GM06990 (cell line): Measurements from ENCODE around the gene SHISA4.
"Not testable (repeated sequence)": the region's sequence is repeated elsewhere in the genome, so short reads cannot be mapped to it uniquely, and the experiment has no call there.

Experiments used
- DNase-seq: peaks from one replicate; pipeline ENCODE4 v3.0.0-alpha.2; 2011; ENCODE audit not compliant: insufficient read length; ENCODE audit errors: extremely low read depth
- H3K27me3 ChIP-seq: replicated peaks from 2 replicates; pipeline ENCODE4 v1.6.0; 2011; ENCODE audit warnings: low read length; ENCODE audit not compliant: control insufficient read depth, insufficient read depth
- H3K36me3 ChIP-seq: 2 replicates; pipeline ENCODE4 v1.5.1; 2011; ENCODE audit warnings: low read length; ENCODE audit not compliant: control insufficient read depth, insufficient read depth
- H3K4me3 ChIP-seq: replicated peaks from 2 replicates; pipeline ENCODE4 v1.5.1; 2011; ENCODE audit warnings: low read depth, mild to moderate bottlenecking, control low read depth, low read length
- TF ChIP-seq, protein P1 (sequence below): IDR thresholded peaks from 2 replicates; pipeline ENCODE4 v1.5.1; 2011; ENCODE audit warnings: low read length, control low read depth, mild to moderate bottlenecking, inconsistent platforms; ENCODE audit not compliant: insufficient read depth, poor library complexity, severe bottlenecking

SHISA4 gene

DNA sequence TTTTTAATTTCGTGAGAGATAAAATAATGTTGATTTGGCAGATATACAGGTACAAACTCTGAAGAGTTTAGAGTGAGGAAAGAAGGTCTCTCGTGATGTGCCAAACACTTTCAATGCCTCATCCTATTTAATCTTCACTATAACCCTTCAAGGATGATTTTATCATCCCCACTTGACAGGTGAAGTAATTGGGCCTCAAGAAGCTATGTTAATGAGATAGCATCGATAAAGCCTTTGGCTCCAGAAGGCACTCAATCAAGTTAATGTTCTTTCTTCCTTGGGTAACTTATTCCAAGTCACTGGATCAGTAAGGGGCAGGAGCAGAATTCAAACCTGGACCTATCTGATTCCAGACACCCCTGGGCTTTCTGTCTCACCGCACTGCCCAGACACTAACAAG lies 50.5 kb downstream of the SHISA4 start:
- no peaks in the 10 kb centered on the region for H3K36me3 ChIP-seq
- no peak for DNase-seq
- TF ChIP-seq, protein P1, sequence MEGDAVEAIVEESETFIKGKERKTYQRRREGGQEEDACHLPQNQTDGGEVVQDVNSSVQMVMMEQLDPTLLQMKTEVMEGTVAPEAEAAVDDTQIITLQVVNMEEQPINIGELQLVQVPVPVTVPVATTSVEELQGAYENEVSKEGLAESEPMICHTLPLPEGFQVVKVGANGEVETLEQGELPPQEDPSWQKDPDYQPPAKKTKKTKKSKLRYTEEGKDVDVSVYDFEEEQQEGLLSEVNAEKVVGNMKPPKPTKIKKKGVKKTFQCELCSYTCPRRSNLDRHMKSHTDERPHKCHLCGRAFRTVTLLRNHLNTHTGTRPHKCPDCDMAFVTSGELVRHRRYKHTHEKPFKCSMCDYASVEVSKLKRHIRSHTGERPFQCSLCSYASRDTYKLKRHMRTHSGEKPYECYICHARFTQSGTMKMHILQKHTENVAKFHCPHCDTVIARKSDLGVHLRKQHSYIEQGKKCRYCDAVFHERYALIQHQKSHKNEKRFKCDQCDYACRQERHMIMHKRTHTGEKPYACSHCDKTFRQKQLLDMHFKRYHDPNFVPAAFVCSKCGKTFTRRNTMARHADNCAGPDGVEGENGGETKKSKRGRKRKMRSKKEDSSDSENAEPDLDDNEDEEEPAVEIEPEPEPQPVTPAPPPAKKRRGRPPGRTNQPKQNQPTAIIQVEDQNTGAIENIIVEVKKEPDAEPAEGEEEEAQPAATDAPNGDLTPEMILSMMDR, result no peak
- H3K27me3 ChIP-seq, result no peaks in the 10 kb centered on the region; the same call in none of the 2 replicates
- no peak overlapping the region for H3K4me3 ChIP-seq

DNA sequence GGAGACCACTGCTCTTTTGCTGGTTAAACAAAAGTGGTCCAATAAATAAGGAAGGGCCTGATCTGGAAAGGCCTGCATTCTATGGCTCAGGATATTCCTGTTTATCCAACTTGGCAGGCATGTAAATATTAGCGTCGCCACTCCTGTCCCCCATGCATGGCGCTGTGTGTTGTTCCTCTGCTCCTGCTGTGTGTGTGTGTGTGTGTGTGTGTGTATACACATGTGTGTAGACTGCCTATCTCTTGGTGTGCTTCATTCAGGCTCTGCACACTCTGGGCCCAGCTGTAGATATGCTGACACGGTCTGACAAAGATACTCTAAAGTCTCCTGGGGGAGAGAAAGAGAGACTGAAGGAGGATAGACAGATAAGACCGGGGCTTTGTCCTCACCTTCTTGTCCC lies 50.9 kb downstream of the SHISA4 start:
- DNase-seq, result no peak
- TF ChIP-seq, protein P1, result no peak
- Histone ChIP-seq H3K27me3 (no peaks in the 10 kb centered on the region; the same call in 1 of the 2 replicates), H3K36me3 (no peaks in the 10 kb centered on the region), H3K4me3 (no peak overlapping the region)

DNA sequence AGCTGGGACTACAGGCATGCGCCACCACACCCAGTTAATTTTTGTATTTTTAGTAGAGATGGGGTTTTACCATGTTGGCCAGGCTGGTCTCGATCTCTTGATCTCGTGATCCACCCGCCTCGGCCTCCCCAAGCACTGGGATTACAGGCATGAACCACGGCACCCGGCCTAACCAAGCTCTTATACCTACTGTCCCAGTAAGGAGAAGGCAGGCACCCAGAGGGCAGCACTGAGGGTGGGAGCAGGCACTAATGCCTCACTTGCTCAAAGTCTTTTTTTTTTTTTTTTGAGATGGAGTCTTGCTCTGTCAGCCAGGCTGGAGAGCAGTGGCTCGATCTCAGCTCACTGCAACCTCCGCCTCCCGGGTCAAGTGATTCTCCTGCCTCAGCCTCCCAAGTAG lies 51.6 kb downstream of the SHISA4 start:
- H3K4me3 ChIP-seq, H3K36me3 ChIP-seq, H3K27me3 ChIP-seq, DNase-seq: not testable (repeated sequence)

DNA sequence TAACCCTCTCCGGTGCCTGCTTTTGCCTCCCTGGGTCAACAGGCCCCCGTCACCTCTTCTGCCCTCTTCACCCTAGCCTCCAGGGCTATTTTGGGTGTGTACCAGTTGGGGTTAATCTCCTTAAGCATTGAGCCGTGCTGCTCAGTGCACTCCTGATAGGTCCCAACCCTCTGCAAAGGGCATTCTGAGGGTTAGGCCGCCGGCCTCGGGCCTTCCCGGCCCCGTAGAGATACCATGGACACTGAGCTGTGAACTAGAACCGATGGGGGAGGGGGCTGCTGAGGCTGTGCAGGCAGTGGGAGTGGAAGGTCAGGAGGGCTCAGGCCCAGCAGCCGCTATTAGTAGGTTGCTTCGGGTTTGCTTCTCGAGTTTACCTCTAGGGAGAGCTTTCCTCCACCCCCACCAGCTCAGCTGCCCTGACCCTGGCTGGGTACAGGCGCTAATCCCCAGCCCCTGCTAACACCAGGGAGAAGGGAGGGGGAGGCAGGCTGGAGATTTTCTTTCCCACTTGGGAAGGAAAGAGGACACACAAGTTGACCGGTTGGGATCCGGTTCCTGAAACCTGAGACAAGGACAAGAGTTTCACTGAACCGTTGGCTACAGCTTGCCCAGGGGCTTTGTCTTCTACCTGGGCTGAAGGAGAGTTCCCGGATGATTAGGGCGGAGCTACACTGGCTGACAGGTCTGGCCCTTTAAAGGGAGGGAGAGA lies 52.9 kb downstream of the SHISA4 start:
- DNase-seq, result no peak
- peaks cover 4% of the 10 kb centered on the region for H3K27me3 ChIP-seq
- H3K36me3 ChIP-seq, result no peaks in the 10 kb centered on the region
- TF ChIP-seq, protein P1, result no peak
- H3K4me3 ChIP-seq, result no peak overlapping the region

DNA sequence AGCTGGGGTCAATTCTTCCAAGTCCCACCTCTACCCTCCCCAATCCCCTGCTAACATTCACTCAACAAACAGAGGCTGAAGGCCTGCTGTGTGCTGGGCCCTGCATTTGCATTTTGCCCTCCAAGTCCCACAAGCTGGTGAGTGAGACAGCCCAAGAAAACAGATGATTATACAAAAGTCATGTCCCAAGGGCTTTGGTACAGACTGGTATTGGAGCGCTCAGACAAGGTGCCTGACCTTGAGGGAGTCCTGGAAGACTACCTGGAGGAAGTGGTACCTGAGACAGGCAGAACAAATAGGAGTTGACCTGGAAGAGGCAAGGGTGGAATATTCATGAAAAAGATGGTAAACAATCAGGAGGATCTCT lies 53.4 kb downstream of the SHISA4 start:
- Histone ChIP-seq H3K4me3 (no peak overlapping the region), H3K27me3 (peaks cover 4% of the 10 kb centered on the region), H3K36me3 (no peaks in the 10 kb centered on the region)
- DNase-seq, result no peak
- TF ChIP-seq, protein P1, result no peak
